Skin of body (tissue), 2 donors: ENCODE measurements around the gene CLDN7. TPM values are rescaled to one million over a fixed set of nuclear protein-coding genes. Genes with fewer than 3 reads are reported as not detected.
A peak's percentile ranks its signal among the peaks of the same experiment; 100 is the strongest.

ENCODE experiments used
- DNase-seq: peaks from one replicate; lab custom pipeline; 2025; lab: John Stamatoyannopoulos, UW
- total RNA-seq: library from RNA; depleted of rRNA; stranded (reverse); fragments of >200 nt; gene quantifications from one replicate; pipeline ENCODE4 v1.2.3, GENCODE V29; 2014

CLDN7 gene
- total RNA-seq, 1 donor from 2014 or later = 5.4 TPM

- DNase-seq = no peak
Measured at GRCh38 chr17:7238420-7239090, 23.7 kb downstream of the CLDN7 start.

- DNase-seq = peak; percentile 31
Measured at GRCh38 chr17:7237761-7238419, 24.4 kb downstream of the CLDN7 start.

- no peak for DNase-seq
Measured at GRCh38 chr17:7237266-7237760, 25.0 kb downstream of the CLDN7 start.

- DNase-seq = no peak
Measured at GRCh38 chr17:7236808-7237207, 25.5 kb downstream of the CLDN7 start.

DNA sequence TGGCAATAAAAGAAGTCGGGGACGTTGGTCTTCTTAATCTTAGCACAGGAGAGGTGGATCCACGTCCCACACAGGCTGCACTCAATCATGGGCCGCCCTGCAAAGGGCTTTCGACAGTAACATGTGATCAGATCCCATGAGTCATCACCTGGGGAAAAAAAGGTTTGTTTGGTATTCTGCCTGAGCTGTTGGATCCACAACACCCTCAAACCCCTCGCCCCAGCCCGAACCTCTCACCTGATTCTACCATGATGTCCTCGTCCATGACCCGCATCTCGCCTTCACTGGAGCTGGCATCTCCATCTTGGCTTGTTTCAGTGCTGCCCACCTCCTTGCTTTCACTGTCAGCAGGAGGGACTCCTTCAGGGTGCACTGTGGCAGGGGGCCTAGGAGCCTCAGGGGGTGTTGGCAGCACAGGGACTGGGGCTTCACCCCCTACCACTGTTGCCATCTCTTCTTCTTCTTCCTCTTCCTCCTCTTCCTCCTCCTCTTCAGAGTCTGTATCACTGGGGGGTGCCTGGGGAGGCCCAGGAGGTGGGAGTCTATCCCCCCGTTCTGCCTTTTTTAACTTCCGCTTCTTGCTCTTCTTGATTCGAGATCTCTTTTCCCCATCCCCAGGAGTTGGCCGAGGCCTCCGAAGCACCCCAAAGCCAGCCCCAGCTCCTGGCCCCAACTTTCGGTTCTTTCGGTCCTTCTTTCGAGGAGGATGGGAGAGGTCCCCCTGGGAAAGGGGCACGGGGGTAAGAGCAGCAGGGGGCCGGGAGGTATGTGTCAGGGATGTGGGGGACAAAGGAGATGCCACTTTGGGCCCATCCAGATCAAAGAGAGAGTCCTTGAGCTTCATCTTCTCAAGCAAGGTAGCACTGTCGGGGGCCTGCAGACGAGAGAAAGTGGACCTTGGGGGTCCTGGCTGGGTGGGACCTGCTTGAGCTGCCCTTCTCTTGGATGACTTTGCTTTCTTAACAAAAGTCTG is 26.3 kb downstream of the CLDN7 start:
- no peak for DNase-seq

- DNase-seq = peak; percentile 95
Measured at GRCh38 chr17:7234083-7234951, 28.0 kb downstream of the CLDN7 start, which contains the start of gene DVL2. Gene DVL2 (minus strand): TSS chr17:7234517. CDS start chr17:7234262, 255 bp downstream.

- DNase-seq = no peak
Measured at GRCh38 chr17:7233701-7234082, 28.6 kb downstream of the CLDN7 start.

DNA sequence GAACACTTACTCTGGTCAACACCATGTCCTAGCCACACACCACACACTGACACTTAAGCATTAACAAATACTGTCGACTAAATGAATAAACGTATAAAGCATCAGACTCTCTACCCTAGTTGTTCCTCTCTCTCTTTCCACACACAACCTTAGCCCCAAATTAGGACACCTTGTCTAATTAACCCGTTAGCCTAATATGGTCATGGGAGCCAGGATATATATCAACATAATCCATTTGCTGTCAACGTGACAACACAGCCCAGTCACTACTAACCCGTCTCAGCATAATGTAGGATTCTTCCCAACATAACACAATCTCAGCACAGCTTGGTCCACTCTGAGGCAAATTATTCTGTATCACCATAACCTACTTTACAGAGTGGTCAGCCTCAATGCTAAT is 30.2 kb downstream of the CLDN7 start:
- DNase-seq = no peak

- DNase-seq = no peak
Measured at GRCh38 chr17:7229504-7229903, 32.8 kb downstream of the CLDN7 start.

GRCh38 chr17:7228920-7229319 is 33.4 kb downstream of the CLDN7 start:
- no peak for DNase-seq

DNA sequence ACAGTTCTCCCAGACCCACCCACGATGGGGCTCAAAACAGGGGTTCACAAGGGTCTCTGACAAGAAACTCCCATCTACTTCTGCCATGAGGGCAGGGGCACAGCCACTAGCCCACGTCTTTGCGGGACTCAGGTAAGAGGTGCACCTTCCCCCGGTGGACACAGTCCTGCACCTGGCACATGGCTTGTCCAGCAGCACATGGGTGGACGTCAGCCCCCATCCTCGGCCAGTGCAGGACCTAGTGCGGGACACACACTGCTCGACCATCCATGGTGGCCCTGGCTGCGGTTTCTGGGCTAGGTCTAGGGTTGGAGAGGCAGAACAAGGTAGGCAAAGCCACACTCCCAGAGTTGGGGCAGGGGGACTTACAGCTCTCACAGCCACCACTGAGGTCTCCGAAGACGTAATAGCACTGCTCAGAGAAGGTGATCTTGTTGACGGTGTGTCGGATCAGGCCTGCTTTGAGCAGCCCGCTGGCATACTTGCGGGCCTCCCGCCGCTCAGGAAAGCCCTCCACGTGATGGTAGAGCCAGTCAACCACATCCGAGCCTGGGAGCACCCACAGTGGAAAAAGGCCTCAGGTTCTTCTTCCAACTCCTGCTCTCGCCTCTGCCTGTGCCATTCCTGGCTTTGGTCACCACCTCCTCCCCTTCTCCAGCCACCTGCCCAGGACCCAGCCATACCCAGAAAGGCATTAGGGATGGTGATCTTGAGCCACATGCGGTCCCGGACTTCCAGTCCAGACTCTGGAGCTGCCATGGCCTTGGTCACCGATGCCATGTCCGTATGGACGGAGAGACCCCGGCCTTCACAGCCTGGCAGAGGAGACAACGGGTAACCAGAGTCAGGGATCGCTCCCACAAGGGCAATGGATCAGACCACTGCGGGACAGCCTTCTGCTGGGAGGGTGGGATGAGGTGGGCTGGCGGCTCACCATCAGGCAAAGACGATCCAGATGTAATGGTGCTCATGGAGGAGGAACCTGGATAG is 35.3 kb downstream of the CLDN7 start:
- DNase-seq = no peak

GRCh38 chr17:7225711-7226331 is 36.5 kb downstream of the CLDN7 start:
- DNase-seq = no peak

DNA sequence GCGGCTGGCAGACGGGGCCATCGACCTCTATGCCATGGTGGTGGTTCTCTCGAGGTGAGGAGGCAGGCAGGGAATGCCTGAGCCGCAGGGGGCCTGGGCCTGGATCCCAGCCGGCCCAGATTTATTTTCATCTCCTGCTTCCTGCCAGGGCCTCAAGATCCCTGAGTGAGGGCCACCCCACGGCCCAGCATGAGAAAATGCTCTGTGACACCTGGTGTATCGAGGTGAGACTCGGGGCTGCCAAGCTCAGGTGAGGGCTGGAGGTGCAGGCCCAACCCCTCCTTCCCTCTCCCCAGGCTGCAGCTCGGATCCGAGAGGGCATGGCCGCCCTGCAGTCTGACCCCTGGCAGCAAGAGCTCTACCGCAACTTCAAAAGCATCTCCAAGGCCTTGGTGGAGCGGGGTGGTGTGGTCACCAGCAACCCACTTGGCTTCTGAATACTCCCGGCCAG is 37.6 kb downstream of the CLDN7 start:
- no peak for DNase-seq

- DNase-seq = no peak
Measured at GRCh38 chr17:7224110-7224509, 38.2 kb downstream of the CLDN7 start.

DNA sequence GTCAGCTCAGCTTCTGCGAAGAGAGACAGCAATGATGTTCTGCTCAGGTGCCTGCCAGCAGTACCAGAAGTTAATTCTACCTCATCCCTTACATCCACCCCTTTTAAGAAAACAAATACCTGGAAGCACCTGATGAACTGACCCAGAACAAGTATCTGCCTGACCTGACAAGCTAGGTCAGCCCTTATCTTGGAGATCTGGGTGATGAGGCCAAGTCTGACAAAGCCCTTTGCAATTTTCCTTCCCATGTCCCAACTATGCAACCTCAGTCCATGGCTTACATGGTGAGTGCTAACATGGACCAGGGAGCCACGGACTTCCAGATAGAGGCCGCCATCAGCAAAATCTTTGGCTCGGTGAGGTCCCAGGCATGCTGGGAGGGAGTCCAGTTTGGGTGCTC is 38.9 kb downstream of the CLDN7 start:
- DNase-seq = no peak

DNA sequence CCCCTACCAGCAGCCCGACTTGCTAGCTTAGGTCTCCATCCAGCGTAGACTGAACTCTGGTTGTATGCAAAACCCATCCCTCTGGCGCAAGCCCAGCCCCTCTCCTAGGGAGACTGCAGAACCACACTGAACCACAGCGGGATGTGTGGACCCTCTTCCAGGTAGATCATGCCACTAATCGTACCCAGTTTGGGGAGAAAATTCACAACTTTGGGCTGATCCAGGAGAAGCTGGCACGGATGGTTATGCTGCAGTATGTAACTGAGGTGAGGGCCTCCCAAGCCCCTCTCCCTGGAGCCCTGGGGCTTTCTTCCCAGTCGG is 39.3 kb downstream of the CLDN7 start:
- DNase-seq = no peak

DNA sequence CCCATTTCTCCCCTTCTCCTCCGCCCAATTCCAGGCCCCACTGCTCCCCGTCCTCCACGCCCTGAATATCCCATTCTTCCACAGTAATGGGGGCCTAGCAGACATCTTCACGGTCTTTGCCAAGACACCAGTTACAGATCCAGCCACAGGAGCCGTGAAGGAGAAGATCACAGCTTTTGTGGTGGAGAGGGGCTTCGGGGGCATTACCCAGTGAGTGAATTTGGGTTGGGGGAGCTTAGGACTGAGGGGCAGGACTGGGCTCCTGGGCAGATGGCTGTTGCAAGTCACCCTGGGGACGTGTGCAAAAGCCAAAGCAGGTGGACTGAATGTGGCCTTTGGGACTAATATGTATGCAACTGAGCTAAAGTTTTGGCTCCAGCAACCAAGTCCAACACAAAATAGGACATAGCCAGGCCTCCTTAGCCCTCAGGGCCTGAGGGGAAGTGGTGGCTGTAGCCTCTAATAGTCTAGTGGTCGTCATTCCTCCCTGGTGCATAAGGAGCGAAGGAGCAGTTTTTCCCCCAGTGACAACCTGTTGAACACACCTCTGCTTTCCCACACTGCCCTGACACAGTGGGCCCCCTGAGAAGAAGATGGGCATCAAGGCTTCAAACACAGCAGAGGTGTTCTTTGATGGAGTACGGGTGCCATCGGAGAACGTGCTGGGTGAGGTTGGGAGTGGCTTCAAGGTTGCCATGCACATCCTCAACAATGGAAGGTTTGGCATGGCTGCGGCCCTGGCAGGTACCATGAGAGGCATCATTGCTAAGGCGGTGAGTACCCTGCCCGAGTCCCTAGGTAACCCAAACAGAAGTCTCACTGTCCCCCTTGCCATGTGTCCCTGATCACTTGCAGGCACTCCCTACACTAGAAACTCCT is 39.9 kb downstream of the CLDN7 start:
- no peak for DNase-seq
